Hematopoietic multipotent progenitor cell treated with erythropoietin and hydrocortisone succinate and interleukin-3 and kit ligand, for 6 days (in vitro differentiated cells): ENCODE measurements around the gene GTF2B.
"Not testable (repeated sequence)": the region's sequence is repeated elsewhere in the genome, so short reads cannot be mapped to it uniquely, and the experiment has no call there.

Experiments used
- DNase-seq: peaks from one replicate; pipeline ENCODE4 v3.0.0-alpha.2; 2015

GTF2B gene

GRCh38 chr1:88891318-88891950, at the start of gene GTF2B:
TSS of gene GTF2B (minus strand) at chr1:88891567. CDS start at chr1:88891499, 68 bp downstream.
- DNase-seq: peak; percentile 98

GRCh38 chr1:88938528-88938927, 47.2 kb upstream of the GTF2B start:
- DNase-seq: not testable (repeated sequence)

GRCh38 chr1:88936760-88937342, 45.5 kb upstream of the GTF2B start:
- DNase-seq: no peak

GRCh38 chr1:88936223-88936523, 44.8 kb upstream of the GTF2B start:
- no peak for DNase-seq

GRCh38 chr1:88935522-88936222, 44.3 kb upstream of the GTF2B start:
- DNase-seq: peak; percentile 75

GRCh38 chr1:88930176-88930575, 38.8 kb upstream of the GTF2B start:
- not testable (repeated sequence) for DNase-seq

- no peak for DNase-seq
Measured at GRCh38 chr1:88923224-88923623, 31.9 kb upstream of the GTF2B start.

GRCh38 chr1:88922214-88922613, 30.8 kb upstream of the GTF2B start:
- no peak for DNase-seq

- DNase-seq: no peak
Measured at GRCh38 chr1:88920845-88921244, 29.5 kb upstream of the GTF2B start.

GRCh38 chr1:88917321-88918025, 26.1 kb upstream of the GTF2B start:
- DNase-seq: no peak

- DNase-seq: no peak
Measured at GRCh38 chr1:88916883-88917282, 25.5 kb upstream of the GTF2B start.

- DNase-seq: not testable (repeated sequence)
Measured at GRCh38 chr1:88911800-88912199, 20.4 kb upstream of the GTF2B start.

GRCh38 chr1:88911161-88911560, 19.8 kb upstream of the GTF2B start:
- no peak for DNase-seq

GRCh38 chr1:88910401-88910800, 19.0 kb upstream of the GTF2B start:
- DNase-seq: no peak

GRCh38 chr1:88900883-88901282, 9.5 kb upstream of the GTF2B start:
- no peak for DNase-seq

- DNase-seq: no peak
Measured at GRCh38 chr1:88897070-88897730, 5.8 kb upstream of the GTF2B start.

- DNase-seq: peak; percentile 62
Measured at GRCh38 chr1:88892357-88892877, 1.1 kb upstream of the GTF2B start.

GRCh38 chr1:88891951-88892340, 579 bp upstream of the GTF2B start:
- DNase-seq: no peak

- DNase-seq: peak; percentile 66
Measured at GRCh38 chr1:88890791-88891317, 513 bp downstream of the GTF2B start.

GRCh38 chr1:88890131-88890530, 1.2 kb downstream of the GTF2B start:
- no peak for DNase-seq

- peak; percentile 12 for DNase-seq
Measured at GRCh38 chr1:88888750-88889149, 2.6 kb downstream of the GTF2B start.

GRCh38 chr1:88885933-88886332, 5.4 kb downstream of the GTF2B start:
- no peak for DNase-seq

- no peak for DNase-seq
Measured at GRCh38 chr1:88883156-88883555, 8.2 kb downstream of the GTF2B start.
